A673 (cell line): Measurements from ENCODE around the gene CDK12. TPM values are rescaled to one million over a fixed set of nuclear protein-coding genes. Genes with fewer than 3 reads are reported as not detected.

Experiments
- BruUV-seq: library from RNA; stranded (reverse); fragments of 400-500 nt; replicated peaks from 2 replicates; lab custom pipeline; 2021; lab: Mats Ljungman, UMichigan
- CTCF ChIA-PET: fragments of 300-600 bp; sonication (Branson Sonifier 250); formaldehyde crosslinking; loops from one replicate; lab custom pipeline; 2022; ENCODE audit warnings: antibody characterized with exemption; lab: Charles Lee
- POLR2A ChIA-PET: fragments of 300-600 bp; sonication (Branson Sonifier 250); formaldehyde crosslinking; loops from one replicate; lab custom pipeline; 2022; ENCODE audit warnings: antibody characterized with exemption; ENCODE audit not compliant: low non-redundant PET; lab: Charles Lee
- DNase-seq: peaks from one replicate; pipeline ENCODE4 v3.0.0-alpha.2; 2015; ENCODE audit warnings: low spot score
- H3K27ac ChIP-seq: fragments of 200-600 bp; sonication (generic); 2 replicates; pipeline ENCODE4 v1.5.1; 2016; ENCODE audit warnings: mixed run types, low read depth, mild to moderate bottlenecking, mixed read lengths, antibody characterized with exemption, low read length; ENCODE audit not compliant: poor library complexity, severe bottlenecking
- H3K27me3 ChIP-seq: fragments of 200-600 bp; sonication (generic); replicated peaks from 2 replicates; pipeline ENCODE4 v1.6.1; 2017; ENCODE audit warnings: mixed run types, low read depth, mild to moderate bottlenecking, mixed read lengths, antibody characterized with exemption, low read length; ENCODE audit not compliant: insufficient read depth, poor library complexity
- H3K36me3 ChIP-seq: fragments of 200-600 bp; sonication (generic); 2 replicates; pipeline ENCODE4 v1.6.1; 2016; ENCODE audit warnings: mixed run types, mild to moderate bottlenecking, mixed read lengths, antibody characterized with exemption, low read length; ENCODE audit not compliant: insufficient read depth, poor library complexity, severe bottlenecking
- H3K4me1 ChIP-seq: fragments of 200-600 bp; sonication (generic); 2 replicates; pipeline ENCODE4 v1.6.1; 2017; ENCODE audit warnings: mixed run types, mild to moderate bottlenecking, mixed read lengths, antibody characterized with exemption, low read length; ENCODE audit not compliant: insufficient read depth, poor library complexity, severe bottlenecking
- H3K4me3 ChIP-seq: fragments of 200-600 bp; sonication (generic); 2 replicates; pipeline ENCODE4 v1.5.1; 2016; ENCODE audit warnings: low read depth, mixed run types, mild to moderate bottlenecking, mixed read lengths, low read length; ENCODE audit not compliant: poor library complexity, severe bottlenecking
- H3K9me3 ChIP-seq: fragments of 200-600 bp; sonication (generic); 2 replicates; pipeline ENCODE4 v1.6.1; 2016; ENCODE audit warnings: mixed run types, low read depth, mild to moderate bottlenecking, mixed read lengths, antibody characterized with exemption, low read length; ENCODE audit not compliant: poor library complexity, severe bottlenecking
- CTCF ChIP-seq: fragments of 300-800, 200-600 bp; sonication (generic); conservative IDR thresholded peaks from 2 replicates; pipeline ENCODE4 v1.5.1; 2017; ENCODE audit warnings: low read depth, mild to moderate bottlenecking, antibody characterized with exemption, low read length, moderate library complexity, mixed read lengths
- EZH2 ChIP-seq: fragments of 200-600 bp; sonication (generic); IDR thresholded peaks from 2 replicates; pipeline ENCODE4 v1.6.1; 2017; ENCODE audit warnings: borderline replicate concordance, low read depth, mild to moderate bottlenecking, mixed read lengths, antibody characterized with exemption, low read length; ENCODE audit not compliant: poor library complexity, severe bottlenecking
- intact Hi-C: fragments of 100-400 bp; cut with micrococcal nuclease; formaldehyde crosslinking; loops from one replicate; pipeline ENCODE4 v1.10.0; 2022; ENCODE audit not compliant: unreplicated experiment
- total RNA-seq: library from RNA; stranded (reverse); gene quantifications from 2 replicates; pipeline ENCODE4 v1.2.3, GENCODE V29; 2021

CDK12 gene
- total RNA-seq, 1 experiment from 2014 or later = 43.5 TPM

GRCh38 chr17:39513915-39514314 is 52.6 kb downstream of the CDK12 start:
- no peak for DNase-seq
- ChIA-PET CTCF (no interaction called here), POLR2A (interaction anchor here (0.6 kb wide), 1 partner anchor 666 kb away, joined by 3 read pairs; no protein-coding TSS in a partner anchor)
- BruUV-seq = no TSS peak
- H3K4me3 ChIP-seq = no peak overlapping the region
- no peak for TF ChIP-seq EZH2
- peaks cover 46% of the 10 kb centered on the region for H3K36me3 ChIP-seq
- H3K27ac ChIP-seq = no peak overlapping the region
- no peaks in the 10 kb centered on the region for H3K27me3 ChIP-seq
- H3K4me1 ChIP-seq = no peaks in the 10 kb centered on the region
- intact Hi-C loops = no loop called here
- no peaks in the 10 kb centered on the region for H3K9me3 ChIP-seq

GRCh38 chr17:39517224-39517623 is 55.9 kb downstream of the CDK12 start:
- no peak for DNase-seq
- intact Hi-C loops = no loop called here

GRCh38 chr17:39525801-39526506 is 64.7 kb downstream of the CDK12 start:
- intact Hi-C loops = no loop called here
- Histone ChIP-seq H3K4me3 (no peak overlapping the region), H3K27ac (no peak overlapping the region), H3K4me1 (no peaks in the 10 kb centered on the region), H3K36me3 (peaks cover 34% of the 10 kb centered on the region), H3K9me3 (no peaks in the 10 kb centered on the region), H3K27me3 (no peaks in the 10 kb centered on the region)
- CTCF ChIA-PET = no interaction called here
- no TSS peak for BruUV-seq
- TF ChIP-seq EZH2 = no peak
- TF ChIP-seq CTCF = no peak
- POLR2A ChIA-PET = no interaction called here
- no peak for DNase-seq

More at GRCh38 chr17:39517224-39517623, 55.9 kb downstream of the CDK12 start:
- H3K9me3 ChIP-seq = no peaks in the 10 kb centered on the region
- no peaks in the 10 kb centered on the region for H3K4me1 ChIP-seq
- TF ChIP-seq CTCF (no peak), EZH2 (no peak)
- H3K36me3 ChIP-seq = peaks cover 35% of the 10 kb centered on the region
- H3K27ac ChIP-seq = no peak overlapping the region
- BruUV-seq = no TSS peak
- H3K4me3 ChIP-seq = no peak overlapping the region
- ChIA-PET CTCF (no interaction called here), POLR2A (no interaction called here)
- no peaks in the 10 kb centered on the region for H3K27me3 ChIP-seq
